B cell (primary cell): ENCODE results near the gene JCHAIN. TPM values are rescaled to one million over a fixed set of nuclear protein-coding genes. Genes with fewer than 3 reads are reported as not detected.

Source experiments
- ATAC-seq: fragments of 200-7000 bp; cut with Tn5 transposase; one replicate; pipeline ENCODE4 v1.10.0; 2021; ENCODE audit warnings: low read depth, mild to moderate bottlenecking, moderate number of reproducible peaks, moderate library complexity
- CTCF ChIA-PET: fragments of 350-600 bp; sonication (Branson Sonifier 250); formaldehyde crosslinking; loops from one replicate; lab custom pipeline; 2021; ENCODE audit warnings: antibody characterized with exemption, inconsistent platforms; lab: Charles Lee
- POLR2A ChIA-PET: fragments of 350-600 bp; sonication (Branson Sonifier 250); formaldehyde crosslinking; loops from one replicate; lab custom pipeline; 2021; ENCODE audit warnings: antibody characterized with exemption; lab: Charles Lee
- DNase-seq: peaks from one replicate; pipeline ENCODE4 v3.0.0; 2013
- H2AFZ ChIP-seq: 2 replicates; pipeline ENCODE4 v1.6.1; 2012; ENCODE audit warnings: mild to moderate bottlenecking, low read depth, low read length; ENCODE audit not compliant: insufficient read depth, poor library complexity, severe bottlenecking
- H3K27ac ChIP-seq, 2 donors: 1 replicate in 1 of 2; 2 replicates in 1 of 2; pipeline ENCODE4 v1.5.1; 2012 to 2013; ENCODE audit warnings: low read length in 2 of 2, mild to moderate bottlenecking in 2 of 2, moderate library complexity in 1 of 2
- H3K27me3 ChIP-seq, 4 experiments: fragments of 200-600 bp in 1 of 4; sonication (generic) in 1 of 4; replicated peaks in 1 of 4; 1 replicate in 2 of 4; 2 replicates in 2 of 4; pipeline versions ENCODE4 v1.6.1 to v1.7.0; 2013 to 2016; ENCODE audit warnings: low read length in 3 of 4, mild to moderate bottlenecking in 2 of 4, mixed read lengths in 1 of 4, moderate library complexity in 1 of 4; ENCODE audit not compliant: insufficient read depth in 4 of 4, control insufficient read depth in 3 of 4; ENCODE audit errors: control extremely low read depth in 1 of 4
- H3K36me3 ChIP-seq, 2 experiments: replicated peaks in 1 of 2; 1 replicate in 1 of 2; 2 replicates in 1 of 2; pipeline versions ENCODE4 v1.6.1 to v1.7.1; 2013; ENCODE audit warnings: low read length in 1 of 2; ENCODE audit not compliant: insufficient read depth in 2 of 2, control insufficient read depth in 1 of 2; ENCODE audit errors: control extremely low read depth in 1 of 2, extremely low read depth in 1 of 2
- H3K4me1 ChIP-seq, 2 donors: fragments of 200-600 bp in 1 of 2; sonication (generic) in 1 of 2; 1 replicate in 1 of 2; 2 replicates in 1 of 2; pipeline versions ENCODE4 v1.5.1 to v1.6.1; 2013 to 2017; ENCODE audit warnings: low read length in 2 of 2; ENCODE audit not compliant: control insufficient read depth in 2 of 2, insufficient read depth in 2 of 2
- H3K4me2 ChIP-seq: replicated peaks from 2 replicates; pipeline ENCODE3; 2012; ENCODE audit warnings: mild to moderate bottlenecking, low read depth, low read length; ENCODE audit not compliant: poor library complexity, severe bottlenecking
- H3K4me3 ChIP-seq, 5 experiments: fragments of 200-600 bp in 1 of 5; sonication (generic) in 1 of 5; 1 replicate in 3 of 5; 2 replicates in 2 of 5; pipeline versions ENCODE4 v1.5.1 to v1.7.0; 2011 to 2016; ENCODE audit warnings: low read length in 4 of 5, mild to moderate bottlenecking in 4 of 5, low read depth in 2 of 5, control low read depth in 1 of 5, moderate library complexity in 1 of 5; ENCODE audit not compliant: insufficient read depth in 1 of 5; ENCODE audit errors: control extremely low read depth in 1 of 5, extremely low read depth in 1 of 5
- H3K79me2 ChIP-seq: fragments of 200-600 bp; sonication (generic); one replicate; pipeline ENCODE4 v1.6.0; 2016; ENCODE audit warnings: low read length; ENCODE audit not compliant: control insufficient read depth, insufficient read depth
- H3K9ac ChIP-seq: fragments of 200-600 bp; sonication (generic); 2 replicates; pipeline ENCODE4 v1.6.1; 2017; ENCODE audit warnings: mild to moderate bottlenecking, low read length, moderate library complexity
- H3K9me3 ChIP-seq, 3 donors: one replicate each; pipeline versions ENCODE4 v1.6.1 to v1.7.1; 2013; ENCODE audit warnings: low read length in 2 of 3; ENCODE audit not compliant: control insufficient read depth in 2 of 3, insufficient read depth in 1 of 3; ENCODE audit errors: control extremely low read depth in 1 of 3
- H4K20me1 ChIP-seq: 2 replicates; pipeline ENCODE4 v1.6.0; 2012; ENCODE audit warnings: mild to moderate bottlenecking, low read length; ENCODE audit not compliant: insufficient read depth, control insufficient read depth, poor library complexity, severe bottlenecking
- H3K27ac Mint-ChIP-seq: one replicate; pipeline ENCODE4 v1.8.0; 2021; ENCODE audit warnings: mixed read lengths
- H3K27me3 Mint-ChIP-seq: one replicate; pipeline ENCODE4 v1.8.0; 2021; ENCODE audit warnings: mixed read lengths
- H3K4me1 Mint-ChIP-seq: one replicate; pipeline ENCODE4 v1.8.0; 2021; ENCODE audit warnings: mixed read lengths
- H3K4me3 Mint-ChIP-seq: one replicate; pipeline ENCODE4 v1.8.0; 2021; ENCODE audit warnings: mixed read lengths
- H3K9me3 Mint-ChIP-seq: one replicate; pipeline ENCODE4 v1.8.0; 2022; ENCODE audit warnings: mixed read lengths; ENCODE audit not compliant: insufficient read depth
- CTCF ChIP-seq: fragments of 200-600 bp; IDR thresholded peaks from one replicate; pipeline ENCODE4 v1.8.0; 2022; ENCODE audit warnings: antibody characterized with exemption, mild to moderate bottlenecking
- EZH2 ChIP-seq: IDR thresholded peaks from 2 replicates; pipeline ENCODE4 v1.6.1; 2012; ENCODE audit warnings: borderline replicate concordance, low read depth, mild to moderate bottlenecking, moderate library complexity, low read length; ENCODE audit not compliant: insufficient read depth, poor library complexity, severe bottlenecking
- WGBS: methylation state at CpG from one replicate; pipeline ENCODE4 v1.1.5; 2013; ENCODE audit warnings: missing lambda C conversion rate; ENCODE audit not compliant: insufficient coverage; 5-methylcytosine and 5-hydroxymethylcytosine counted together
- intact Hi-C: fragments of 100-400 bp; cut with micrococcal nuclease; formaldehyde crosslinking; loops from one replicate; pipeline ENCODE4 v1.10.0; 2022
- polyA plus RNA-seq: library from polyadenylated mRNA; depleted of rRNA; stranded (reverse); fragments of >200 nt; gene quantifications from 2 replicates; pipeline ENCODE4 v1.2.3, GENCODE V29; 2012
- total RNA-seq, 2 donors: library from RNA; stranded (reverse); fragments of 120-200 nt in 1 of 2; gene quantifications; 1 replicate in 1 of 2; 2 replicates in 1 of 2; pipeline versions ENCODE4 v1.2.3 to v1.2.4, GENCODE V29; 2013 to 2022

The JCHAIN gene
- total and polyA plus RNA-seq, 2 donors (not counting 1 experiment from before 2014, with no cell fraction given), result 90.8 to 441 TPM

DNA sequence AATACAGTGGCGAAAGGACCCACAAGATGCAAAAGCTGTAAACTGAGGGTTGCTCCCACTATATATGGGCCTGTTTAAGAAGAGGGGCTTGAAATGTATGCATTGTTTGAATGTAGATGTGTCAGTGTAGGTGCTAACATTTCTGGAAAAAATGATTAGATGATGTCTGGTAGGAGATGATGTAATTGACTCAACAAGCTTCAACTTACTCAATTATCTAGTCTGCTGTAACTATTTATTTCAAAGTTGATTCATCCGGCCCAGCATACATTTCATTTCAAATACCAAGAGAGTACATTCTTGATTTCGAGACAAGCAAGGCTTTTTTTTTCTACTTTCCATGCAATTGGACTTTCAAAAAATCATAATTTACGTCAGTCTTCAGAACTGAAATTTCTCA, 47.0 kb downstream of the JCHAIN start:
- ChIA-PET POLR2A (no interaction called here), CTCF (no interaction called here)
- H3K4me1 Mint-ChIP-seq, result peaks cover 4% of the 10 kb centered on the region
- no peak overlapping the region for H3K4me3 Mint-ChIP-seq
- no peak overlapping the region for H3K4me2 ChIP-seq
- no peaks in the 10 kb centered on the region for H4K20me1 ChIP-seq
- peaks cover 2 to 4% of the 10 kb centered on the region in 2 donors for H3K4me1 ChIP-seq
- ATAC-seq (no peak), DNase-seq (no peak)
- no peaks in the 10 kb centered on the region for H3K27me3 Mint-ChIP-seq
- intact Hi-C loops, result no loop called here
- H3K79me2 ChIP-seq, result no peaks in the 10 kb centered on the region
- no peaks in the 10 kb centered on the region for H3K27me3 ChIP-seq
- WGBS, result 93% methylated on average over 3 of the region's 4 CpGs
- H3K27ac ChIP-seq, result no peak overlapping the region
- H3K9me3 Mint-ChIP-seq, result no peaks in the 10 kb centered on the region
- TF ChIP-seq CTCF (no peak), EZH2 (no peak)
- no peak overlapping the region for H3K27ac Mint-ChIP-seq
- no peak overlapping the region for H3K9ac ChIP-seq
- H3K36me3 ChIP-seq, result no peaks in the 10 kb centered on the region
- H3K4me3 ChIP-seq, result no peak overlapping the region
- H2AFZ ChIP-seq, result no peak overlapping the region
- no peaks in the 10 kb centered on the region for H3K9me3 ChIP-seq

- peak overlapping the region in 1 of 5 experiments; percentile 21 for H3K4me3 ChIP-seq
- H3K9me3 Mint-ChIP-seq, result no peaks in the 10 kb centered on the region
- peak overlapping the region in 1 of 2 donors; percentile 18 for H3K27ac ChIP-seq
- H4K20me1 ChIP-seq, result no peaks in the 10 kb centered on the region
- intact Hi-C loops, result no loop called here
- peaks cover 16 to 17% of the 10 kb centered on the region in 2 donors for H3K4me1 ChIP-seq
- peak overlapping the region; percentile 46 for H3K4me3 Mint-ChIP-seq
- no peak overlapping the region for H3K27ac Mint-ChIP-seq
- TF ChIP-seq CTCF (no peak), EZH2 (no peak)
- WGBS, result no CpG with 5 or more reads among the region's 3 CpGs
- no peaks in the 10 kb centered on the region for H3K36me3 ChIP-seq
- no peak for ATAC-seq
- no peaks in the 10 kb centered on the region for H3K79me2 ChIP-seq
- no peaks in the 10 kb centered on the region for H3K27me3 Mint-ChIP-seq
- no peaks in the 10 kb centered on the region for H3K9me3 ChIP-seq
- DNase-seq, result no peak
- H3K4me1 Mint-ChIP-seq, result peaks cover 20% of the 10 kb centered on the region
- ChIA-PET POLR2A (no interaction called here), CTCF (interaction anchor here (1.1 kb wide), 1 partner anchor 11 kb away, joined by 3 read pairs; no protein-coding TSS in a partner anchor)
- H3K4me2 ChIP-seq, result peak overlapping the region; percentile 56
- no peaks in the 10 kb centered on the region for H3K27me3 ChIP-seq
- H3K9ac ChIP-seq, result peak overlapping the region; percentile 35
- no peak overlapping the region for H2AFZ ChIP-seq
These were observed 52.1 kb downstream of the JCHAIN start for GRCh38 chr4:70614184-70614555.
